Measurements from ENCODE around the gene ZNF263. TPM values are rescaled to one million over a fixed set of nuclear protein-coding genes. Genes with fewer than 3 reads are reported as not detected.

The ZNF263 gene
- total RNA-seq, 1 donor from 2014 or later = 45.5 TPM

- Mint-ChIP-seq H3K27me3 (ENCODE audit: low read depth) (peaks cover 29% of the 10 kb centered on the region), H3K4me3 (no peak overlapping the region), H3K9me3 (no peaks in the 10 kb centered on the region), H3K36me3 (no peaks in the 10 kb centered on the region), H3K4me1 (no peaks in the 10 kb centered on the region), H3K27ac (no peak overlapping the region)
- TF ChIP-seq CTCF (IDR thresholded peaks at IDR 0.05; ENCODE audit: unreplicated experiment) = no peak
- no peak for DNase-seq (ENCODE audit: low spot score in 2 of 2, unreplicated experiment in 2 of 2)
These were observed 8.8 kb upstream of the ZNF263 start for GRCh38 chr16:3274490-3274889.

GRCh38 chr16:3274947-3275346 is 8.3 kb upstream of the ZNF263 start:
- no peak overlapping the region for H3K27ac Mint-ChIP-seq
- H3K36me3 Mint-ChIP-seq = no peaks in the 10 kb centered on the region
- TF ChIP-seq CTCF (IDR thresholded peaks at IDR 0.05; ENCODE audit: unreplicated experiment) = no peak
- peaks cover 29% of the 10 kb centered on the region for H3K27me3 Mint-ChIP-seq (ENCODE audit: low read depth)
- no peak overlapping the region for H3K4me3 Mint-ChIP-seq
- DNase-seq (ENCODE audit: low spot score in 2 of 2, unreplicated experiment in 2 of 2) = no peak
- no peaks in the 10 kb centered on the region for H3K9me3 Mint-ChIP-seq
- no peaks in the 10 kb centered on the region for H3K4me1 Mint-ChIP-seq

- no peaks in the 10 kb centered on the region for H3K4me1 Mint-ChIP-seq
- TF ChIP-seq CTCF (IDR thresholded peaks at IDR 0.05; ENCODE audit: unreplicated experiment) = no peak
These were observed 6.6 kb upstream of the ZNF263 start for GRCh38 chr16:3276679-3277078.

GRCh38 chr16:3281222-3281820 is 2.0 kb upstream of the ZNF263 start:
- no peak for TF ChIP-seq CTCF (IDR thresholded peaks at IDR 0.05; ENCODE audit: unreplicated experiment)
- peak overlapping the region; percentile 100 for H3K27ac Mint-ChIP-seq
- peaks cover 2% of the 10 kb centered on the region for H3K9me3 Mint-ChIP-seq
- H3K36me3 Mint-ChIP-seq = peaks cover 21% of the 10 kb centered on the region
- peak overlapping the region; percentile 98 for H3K4me3 Mint-ChIP-seq
- peaks cover 19% of the 10 kb centered on the region for H3K27me3 Mint-ChIP-seq (ENCODE audit: low read depth)
- DNase-seq (ENCODE audit: low spot score in 2 of 2, unreplicated experiment in 2 of 2) = no peak
- peaks cover 22% of the 10 kb centered on the region for H3K4me1 Mint-ChIP-seq

More at GRCh38 chr16:3276679-3277078, 6.6 kb upstream of the ZNF263 start:
- Mint-ChIP-seq H3K36me3 (no peaks in the 10 kb centered on the region), H3K4me3 (no peak overlapping the region), H3K9me3 (no peaks in the 10 kb centered on the region), H3K27ac (no peak overlapping the region), H3K27me3 (ENCODE audit: low read depth) (peaks cover 29% of the 10 kb centered on the region)
- no peak for DNase-seq (ENCODE audit: low spot score in 2 of 2, unreplicated experiment in 2 of 2)

GRCh38 chr16:3282103-3282729 is 1.1 kb upstream of the ZNF263 start:
- no peak for DNase-seq (ENCODE audit: low spot score in 2 of 2, unreplicated experiment in 2 of 2)
- peaks cover 30% of the 10 kb centered on the region for H3K36me3 Mint-ChIP-seq
- H3K27me3 Mint-ChIP-seq (ENCODE audit: low read depth) = peaks cover 11% of the 10 kb centered on the region
- H3K4me3 Mint-ChIP-seq = peak overlapping the region; percentile 98
- H3K27ac Mint-ChIP-seq = peak overlapping the region; percentile 100
- H3K9me3 Mint-ChIP-seq = peaks cover 8% of the 10 kb centered on the region
- peaks cover 22% of the 10 kb centered on the region for H3K4me1 Mint-ChIP-seq
- TF ChIP-seq CTCF (IDR thresholded peaks at IDR 0.05; ENCODE audit: unreplicated experiment) = no peak

Data from mesothelial cell of epicardium (in vitro differentiated cells).